Measurements from ENCODE around the gene NTM. TPM values are rescaled to one million over a fixed set of nuclear protein-coding genes. Genes with fewer than 3 reads are reported as not detected.

NTM gene
- total and polyA plus RNA-seq, 2 experiments from 2014 or later, result 25.9 to 49.0 TPM

GRCh38 chr11:132251061-132251460, 880.6 kb downstream of the NTM start:
- TF ChIP-seq EZH2 (IDR thresholded peaks at IDR 0.05; ENCODE audit: insufficient read depth, poor library complexity, severe bottlenecking) (no peak), EZH2phosphoT487 (IDR thresholded peaks at IDR 0.05; ENCODE audit: insufficient read depth, low read depth) (no peak)
- in situ Hi-C loops (cut with MboI), result no loop called here
- no peaks in the 10 kb centered on the region for H3K9me3 ChIP-seq (ENCODE audit: low read depth)
- H3K36me3 ChIP-seq (ENCODE audit: low read depth), result no peaks in the 10 kb centered on the region
- H3F3A ChIP-seq (ENCODE audit: insufficient read depth), result no peaks in the 10 kb centered on the region
- H3K4me2 ChIP-seq (ENCODE audit: unreplicated experiment), result no peak overlapping the region
- H3K9me2 ChIP-seq (ENCODE audit: insufficient read depth), result no peaks in the 10 kb centered on the region
- WGBS, 2 experiments (ENCODE audit: low coverage in 1 of 2, low lambda C conversion rate in 2 of 2, missing lambda C conversion rate in 2 of 2), result 95 to 100% methylated on average over 1 of the region's 1 CpG
- H3K27ac ChIP-seq, result no peak overlapping the region
- H4K20me1 ChIP-seq (ENCODE audit: insufficient read depth), result no peaks in the 10 kb centered on the region
- no peak overlapping the region for H2AFZ ChIP-seq
- no peak overlapping the region for H3K9ac ChIP-seq
- no peaks in the 10 kb centered on the region for H3K27me3 ChIP-seq (replicated peaks; ENCODE audit: insufficient read depth)
- no peak overlapping the region for H3K4me3 ChIP-seq
- no peaks in the 10 kb centered on the region for H3K79me2 ChIP-seq (ENCODE audit: insufficient read depth)
- no peaks in the 10 kb centered on the region for H3K4me1 ChIP-seq (ENCODE audit: insufficient read depth)
- no peak for DNase-seq

- no peaks in the 10 kb centered on the region for H4K20me1 ChIP-seq (ENCODE audit: insufficient read depth)
These were observed 883.3 kb downstream of the NTM start for GRCh38 chr11:132253469-132254264.

GRCh38 chr11:132254906-132255305, 884.5 kb downstream of the NTM start:
- Histone ChIP-seq H3K9me2 (ENCODE audit: insufficient read depth) (no peaks in the 10 kb centered on the region), H4K20me1 (ENCODE audit: insufficient read depth) (no peaks in the 10 kb centered on the region)

More at GRCh38 chr11:132253469-132254264, 883.3 kb downstream of the NTM start:
- Histone ChIP-seq H3K27ac (no peak overlapping the region), H3K9me3 (ENCODE audit: low read depth) (no peaks in the 10 kb centered on the region), H3K4me2 (ENCODE audit: unreplicated experiment) (no peak overlapping the region), H2AFZ (no peak overlapping the region), H3K9me2 (ENCODE audit: insufficient read depth) (no peaks in the 10 kb centered on the region), H3K4me3 (no peak overlapping the region), H3K9ac (no peak overlapping the region), H3K36me3 (ENCODE audit: low read depth) (no peaks in the 10 kb centered on the region), H3F3A (ENCODE audit: insufficient read depth) (no peaks in the 10 kb centered on the region), H3K79me2 (ENCODE audit: insufficient read depth) (no peaks in the 10 kb centered on the region), H3K27me3 (replicated peaks; ENCODE audit: insufficient read depth) (no peaks in the 10 kb centered on the region), H3K4me1 (ENCODE audit: insufficient read depth) (peaks cover 3% of the 10 kb centered on the region; the same call in 1 of the 2 replicates)
- in situ Hi-C loops (cut with MboI), result no loop called here
- no peak for TF ChIP-seq EZH2phosphoT487 (IDR thresholded peaks at IDR 0.05; ENCODE audit: insufficient read depth, low read depth)
- no peak for TF ChIP-seq EZH2 (IDR thresholded peaks at IDR 0.05; ENCODE audit: insufficient read depth, poor library complexity, severe bottlenecking)
- no peak for DNase-seq
- 79 to 80% methylated on average over 9 of the region's 9 CpGs for WGBS, 2 experiments (ENCODE audit: low coverage in 1 of 2, low lambda C conversion rate in 2 of 2, missing lambda C conversion rate in 2 of 2)

GRCh38 chr11:132256528-132257279, 886.3 kb downstream of the NTM start:
- Histone ChIP-seq H3K9me3 (ENCODE audit: low read depth) (no peaks in the 10 kb centered on the region), H2AFZ (no peak overlapping the region), H3K9me2 (ENCODE audit: insufficient read depth) (no peaks in the 10 kb centered on the region), H3F3A (ENCODE audit: insufficient read depth) (no peaks in the 10 kb centered on the region), H3K4me2 (ENCODE audit: unreplicated experiment) (no peak overlapping the region), H3K36me3 (ENCODE audit: low read depth) (no peaks in the 10 kb centered on the region), H3K4me3 (no peak overlapping the region), H3K79me2 (ENCODE audit: insufficient read depth) (no peaks in the 10 kb centered on the region), H4K20me1 (ENCODE audit: insufficient read depth) (no peaks in the 10 kb centered on the region), H3K4me1 (ENCODE audit: insufficient read depth) (peaks cover 8% of the 10 kb centered on the region; the same call in 1 of the 2 replicates), H3K27me3 (replicated peaks; ENCODE audit: insufficient read depth) (no peaks in the 10 kb centered on the region), H3K27ac (no peak overlapping the region), H3K9ac (no peak overlapping the region)
- WGBS, 2 experiments (ENCODE audit: low coverage in 1 of 2, low lambda C conversion rate in 2 of 2, missing lambda C conversion rate in 2 of 2), result 64 to 69% methylated on average over 17 of the region's 17 CpGs
- no peak for DNase-seq
- TF ChIP-seq EZH2 (IDR thresholded peaks at IDR 0.05; ENCODE audit: insufficient read depth, poor library complexity, severe bottlenecking) (no peak), EZH2phosphoT487 (IDR thresholded peaks at IDR 0.05; ENCODE audit: insufficient read depth, low read depth) (no peak)
- in situ Hi-C loops (cut with MboI), result no loop called here

More at GRCh38 chr11:132254906-132255305, 884.5 kb downstream of the NTM start:
- 77 to 80% methylated on average over 1 of the region's 1 CpG for WGBS, 2 experiments (ENCODE audit: low coverage in 1 of 2, low lambda C conversion rate in 2 of 2, missing lambda C conversion rate in 2 of 2)
- H3K79me2 ChIP-seq (ENCODE audit: insufficient read depth), result no peaks in the 10 kb centered on the region
- H3K4me3 ChIP-seq, result no peak overlapping the region
- TF ChIP-seq EZH2 (IDR thresholded peaks at IDR 0.05; ENCODE audit: insufficient read depth, poor library complexity, severe bottlenecking) (no peak), EZH2phosphoT487 (IDR thresholded peaks at IDR 0.05; ENCODE audit: insufficient read depth, low read depth) (no peak)
- no peaks in the 10 kb centered on the region for H3F3A ChIP-seq (ENCODE audit: insufficient read depth)
- H3K27ac ChIP-seq, result no peak overlapping the region
- H3K36me3 ChIP-seq (ENCODE audit: low read depth), result no peaks in the 10 kb centered on the region
- no peak overlapping the region for H3K4me2 ChIP-seq (ENCODE audit: unreplicated experiment)
- no peak overlapping the region for H3K9ac ChIP-seq
- no peak overlapping the region for H2AFZ ChIP-seq
- H3K9me3 ChIP-seq (ENCODE audit: low read depth), result no peaks in the 10 kb centered on the region
- in situ Hi-C loops (cut with MboI), result no loop called here
- H3K27me3 ChIP-seq (replicated peaks; ENCODE audit: insufficient read depth), result no peaks in the 10 kb centered on the region
- H3K4me1 ChIP-seq (ENCODE audit: insufficient read depth), result peaks cover 8% of the 10 kb centered on the region; the same call in 1 of the 2 replicates
- DNase-seq, result no peak

All from GM23248 (cell line).